Fibroblast of villous mesenchyme (primary cell): ENCODE measurements around the gene DDX3X. TPM values are rescaled to one million over a fixed set of nuclear protein-coding genes. Genes with fewer than 3 reads are reported as not detected.

Experiments used
- DNase-seq: peaks from one replicate; pipeline ENCODE4 v3.0.0-alpha.2; 2010; ENCODE audit warnings: low read depth
- H3K4me3 ChIP-seq: 2 replicates; pipeline ENCODE4 v1.5.1; 2011; ENCODE audit warnings: low read depth, mild to moderate bottlenecking, low read length
- total RNA-seq: library from RNA; depleted of rRNA; stranded (reverse); fragments of >200 nt; gene quantifications from 2 replicates; pipeline ENCODE4 v1.2.3, GENCODE V29; 2012
- TF ChIP-seq, protein P1 (sequence below): IDR thresholded peaks from 2 replicates; pipeline ENCODE4 v1.5.1; 2012; ENCODE audit warnings: low read depth, mild to moderate bottlenecking, low read length; ENCODE audit not compliant: insufficient read depth

DDX3X gene
- total RNA-seq, 1 donor, result 270 TPM

DNA sequence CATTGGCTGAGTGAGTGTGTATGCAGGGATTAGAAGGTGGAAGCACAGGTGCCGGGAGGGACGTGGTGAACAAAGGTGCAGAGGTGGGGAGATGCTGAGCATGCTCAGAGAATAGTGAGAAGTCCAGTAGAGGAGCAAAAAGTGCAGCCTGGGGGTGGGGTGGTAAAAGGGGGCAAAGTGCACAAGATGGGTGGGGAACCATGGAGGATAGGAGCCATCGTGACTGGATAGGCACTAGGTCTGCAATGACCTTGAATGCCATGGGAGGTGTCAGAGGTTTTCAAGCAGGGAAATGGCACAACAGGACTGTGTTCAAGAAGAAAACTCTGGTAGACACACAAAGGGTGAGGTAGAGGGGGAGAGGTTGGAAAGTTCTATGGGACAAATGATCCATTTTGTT is 6.6 kb upstream of the DDX3X start:
- no peak for DNase-seq
- TF ChIP-seq, protein P1, sequence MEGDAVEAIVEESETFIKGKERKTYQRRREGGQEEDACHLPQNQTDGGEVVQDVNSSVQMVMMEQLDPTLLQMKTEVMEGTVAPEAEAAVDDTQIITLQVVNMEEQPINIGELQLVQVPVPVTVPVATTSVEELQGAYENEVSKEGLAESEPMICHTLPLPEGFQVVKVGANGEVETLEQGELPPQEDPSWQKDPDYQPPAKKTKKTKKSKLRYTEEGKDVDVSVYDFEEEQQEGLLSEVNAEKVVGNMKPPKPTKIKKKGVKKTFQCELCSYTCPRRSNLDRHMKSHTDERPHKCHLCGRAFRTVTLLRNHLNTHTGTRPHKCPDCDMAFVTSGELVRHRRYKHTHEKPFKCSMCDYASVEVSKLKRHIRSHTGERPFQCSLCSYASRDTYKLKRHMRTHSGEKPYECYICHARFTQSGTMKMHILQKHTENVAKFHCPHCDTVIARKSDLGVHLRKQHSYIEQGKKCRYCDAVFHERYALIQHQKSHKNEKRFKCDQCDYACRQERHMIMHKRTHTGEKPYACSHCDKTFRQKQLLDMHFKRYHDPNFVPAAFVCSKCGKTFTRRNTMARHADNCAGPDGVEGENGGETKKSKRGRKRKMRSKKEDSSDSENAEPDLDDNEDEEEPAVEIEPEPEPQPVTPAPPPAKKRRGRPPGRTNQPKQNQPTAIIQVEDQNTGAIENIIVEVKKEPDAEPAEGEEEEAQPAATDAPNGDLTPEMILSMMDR, result no peak
- no peak overlapping the region for H3K4me3 ChIP-seq

DNA sequence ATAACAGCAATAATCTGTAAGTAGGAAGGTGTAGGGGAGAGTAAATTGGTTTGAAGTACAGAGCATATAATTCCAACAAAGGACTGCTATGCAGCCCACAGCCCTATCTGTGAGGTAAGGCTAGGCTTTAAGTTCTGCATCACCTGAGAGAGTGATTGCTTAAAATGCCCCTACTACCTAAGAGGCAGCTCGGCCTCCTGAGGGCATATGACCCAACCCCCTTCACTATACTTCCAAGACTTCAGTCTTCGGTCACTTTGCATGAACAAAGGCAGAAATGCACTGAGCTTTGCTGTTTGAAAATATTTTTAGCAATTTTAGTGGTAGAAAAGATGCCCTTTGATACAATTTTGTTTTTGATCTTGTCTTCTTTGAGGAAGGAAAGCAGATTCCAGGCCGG is 4.9 kb upstream of the DDX3X start:
- no peak overlapping the region for H3K4me3 ChIP-seq
- TF ChIP-seq, protein P1, result no peak
- DNase-seq, result no peak

DNA sequence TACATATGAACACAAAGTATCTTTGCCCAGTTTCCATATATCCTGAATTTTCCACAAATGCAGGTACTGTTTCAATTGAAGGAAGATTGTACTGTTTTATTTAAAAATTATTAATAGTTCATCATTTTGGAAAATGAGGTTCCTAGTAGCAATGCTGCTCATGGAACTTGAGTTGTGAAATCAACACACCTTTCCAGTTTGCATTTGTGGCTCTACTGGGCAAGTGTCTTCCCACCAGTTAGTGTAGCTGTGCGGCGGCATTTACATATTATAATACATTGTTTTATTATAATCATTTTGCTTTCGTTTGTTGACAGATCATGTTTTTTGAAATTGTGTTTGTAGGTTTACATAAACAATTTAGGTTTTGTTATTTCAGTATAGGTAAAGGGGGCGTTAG is 2.0 kb upstream of the DDX3X start:
- DNase-seq, result no peak
- H3K4me3 ChIP-seq, result peak overlapping the region; percentile 96
- TF ChIP-seq, protein P1, result no peak

DNA sequence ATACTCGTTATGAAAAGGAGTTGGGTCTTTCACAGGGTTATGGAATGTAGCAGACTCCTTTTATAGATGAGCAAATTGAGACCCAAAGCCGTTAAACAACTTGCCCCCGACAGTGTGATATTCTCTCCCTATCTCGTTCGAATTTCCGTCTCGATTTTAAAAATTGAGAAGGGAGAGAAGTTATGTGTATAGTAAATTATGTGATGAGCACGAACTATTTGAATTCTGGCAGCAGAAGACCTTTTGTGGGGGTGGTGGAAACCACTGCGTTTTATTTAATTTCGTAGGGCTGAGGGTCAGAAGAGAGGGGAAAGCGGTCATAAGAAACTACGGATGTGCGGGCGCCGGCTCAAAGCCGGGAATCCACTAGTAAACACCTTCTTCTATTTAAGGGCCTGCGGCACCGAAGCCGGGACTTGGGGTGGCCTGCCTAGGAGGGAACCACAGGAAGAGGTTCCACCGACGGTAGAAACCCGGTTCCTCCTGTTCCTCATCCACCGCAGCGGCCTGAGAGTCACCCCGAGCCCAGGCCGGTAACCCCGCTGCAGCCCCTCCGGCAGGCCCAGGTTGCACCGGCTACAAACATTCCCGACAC is 1.5 kb upstream of the DDX3X start:
- TF ChIP-seq, protein P1, result no peak
- H3K4me3 ChIP-seq, result peak overlapping the region; percentile 96
- peak; percentile 49 for DNase-seq

DNA sequence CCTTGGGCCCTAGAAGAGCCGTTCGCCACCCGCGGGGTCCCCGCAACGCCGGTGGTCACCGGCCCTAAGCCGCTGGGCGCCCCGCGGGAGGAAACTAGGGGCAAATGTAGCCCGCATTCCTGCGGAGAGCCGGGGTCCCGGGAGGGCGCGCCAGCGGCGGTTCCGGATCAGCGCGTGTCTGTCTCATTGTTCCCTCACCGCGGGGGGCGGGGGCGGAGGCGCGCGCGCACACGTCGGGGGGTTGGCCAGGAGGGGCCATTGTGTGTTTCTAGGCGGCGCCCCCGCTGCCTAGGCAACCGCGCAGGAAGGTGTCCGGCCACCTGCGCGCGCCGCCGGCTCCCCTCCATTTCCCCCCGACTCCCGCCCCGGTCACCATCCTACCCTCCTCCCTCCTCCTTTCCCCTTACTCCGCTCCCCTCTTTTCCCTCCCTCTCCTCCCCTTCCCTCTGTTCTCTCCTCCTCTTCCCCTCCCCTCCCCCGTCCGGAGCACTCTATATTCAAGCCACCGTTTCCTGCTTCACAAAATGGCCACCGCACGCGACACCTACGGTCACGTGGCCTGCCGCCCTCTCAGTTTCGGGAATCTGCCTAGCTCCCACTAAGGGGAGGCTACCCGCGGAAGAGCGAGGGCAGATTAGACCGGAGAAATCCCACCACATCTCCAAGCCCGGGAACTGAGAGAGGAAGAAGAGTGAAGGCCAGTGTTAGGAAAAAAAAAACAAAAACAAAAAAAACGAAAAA is 789 bp upstream of the DDX3X start:
- TF ChIP-seq, protein P1, result no peak
- H3K4me3 ChIP-seq, result peak overlapping the region; percentile 96
- peak; percentile 87 for DNase-seq

DNA sequence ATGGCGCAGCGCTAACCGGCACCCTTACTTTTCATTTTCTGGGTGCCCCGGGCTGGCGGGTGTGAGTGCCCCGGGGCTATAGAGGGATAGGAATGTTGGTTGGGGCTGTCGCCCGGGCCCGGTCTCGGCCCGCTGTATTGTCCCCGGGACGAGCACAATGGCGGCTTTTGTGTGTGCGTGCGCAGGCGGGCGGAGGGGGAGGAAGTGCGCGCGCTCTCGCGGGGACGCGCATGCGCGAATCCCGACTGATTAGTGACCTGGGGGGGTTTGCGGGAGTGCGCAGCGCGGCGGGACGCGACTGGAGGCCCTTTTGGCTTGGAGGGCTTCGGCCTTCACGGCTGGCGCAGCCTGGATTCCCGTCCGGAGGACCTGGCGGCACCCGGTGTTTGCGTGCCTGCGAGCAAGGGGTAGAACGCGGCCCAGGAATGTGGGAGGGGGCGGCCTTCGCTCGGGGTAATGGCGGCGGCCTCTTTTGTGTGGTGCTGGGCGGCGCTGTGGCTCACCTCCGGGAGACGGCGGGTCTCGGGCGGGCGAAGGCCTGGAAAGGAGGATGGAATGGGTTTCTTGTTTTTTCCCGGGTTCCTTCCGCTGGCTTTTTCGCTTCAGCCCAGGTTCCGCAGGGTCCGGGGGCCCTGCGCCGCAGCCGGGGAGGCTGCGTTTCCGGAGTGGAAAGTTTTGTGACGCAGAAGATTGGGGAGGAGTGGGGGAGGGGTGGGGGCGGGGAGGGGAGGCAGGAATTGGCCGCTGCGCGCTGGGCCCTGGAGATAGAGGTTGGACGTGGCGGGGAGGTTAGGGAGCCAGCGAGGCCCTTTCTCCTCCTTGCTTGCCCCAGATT is 618 bp downstream of the DDX3X start:
- peak overlapping the region; percentile 96 for H3K4me3 ChIP-seq
- peak; percentile 74 for DNase-seq
- TF ChIP-seq, protein P1, result no peak
